ENCODE results near the gene PPIH.
"Not testable (repeated sequence)": the region's sequence is repeated elsewhere in the genome, so short reads cannot be mapped to it uniquely, and the experiment has no call there.

- TF ChIP-seq CTCF (IDR thresholded peaks at IDR 0.05); POLR2AphosphoS5 (IDR thresholded peaks at IDR 0.05; ENCODE audit: low read depth, low read length); SIN3A (IDR thresholded peaks at IDR 0.05; ENCODE audit: borderline replicate concordance, insufficient read depth, low read depth, low read length); REST (IDR thresholded peaks at IDR 0.05; ENCODE audit: insufficient read depth in 1 of 2, low read depth in 2 of 2, low read length in 1 of 2): not testable (repeated sequence)
These were observed 31.0 kb upstream of the PPIH start for GRCh38 chr1:42627205-42627604.
